HepG2 (cell line): ENCODE data around the gene SECTM1. TPM values are rescaled to one million over a fixed set of nuclear protein-coding genes. Genes with fewer than 3 reads are reported as not detected.

ENCODE experiments used
- AGO2 ChIP-seq: fragments of 200-400 bp; formaldehyde crosslinking; optimal IDR thresholded peaks from 2 replicates; pipeline ENCODE3; 2017; ENCODE audit warnings: mild to moderate bottlenecking, low read depth, low read length, moderate library complexity
- EED ChIP-seq: sonication (generic); formaldehyde crosslinking; IDR thresholded peaks from 2 replicates; pipeline ENCODE4 v1.5.0; 2020; ENCODE audit warnings: mild to moderate bottlenecking, missing genetic modification reagents
- ELF3 ChIP-seq: IDR thresholded peaks from 2 replicates; pipeline ENCODE4 v1.6.1; 2016; ENCODE audit warnings: missing genetic modification reagents, missing compliant biosample characterization
- HMGA1 ChIP-seq: sonication (generic); formaldehyde crosslinking; conservative IDR thresholded peaks from 2 replicates; pipeline ENCODE4 v1.4.0; 2020; ENCODE audit warnings: missing genetic modification reagents
- KAT8 ChIP-seq: IDR thresholded peaks from 2 replicates; pipeline ENCODE4 v1.6.1; 2016; ENCODE audit warnings: missing genetic modification reagents, missing compliant biosample characterization
- KLF13 ChIP-seq: sonication (generic); formaldehyde crosslinking; IDR thresholded peaks from 2 replicates; pipeline ENCODE4 v1.4.0; 2020; ENCODE audit warnings: mild to moderate bottlenecking, missing genetic modification reagents
- PHF21A ChIP-seq: sonication (generic); formaldehyde crosslinking; IDR thresholded peaks from 2 replicates; pipeline ENCODE4 v1.5.0; 2020; ENCODE audit warnings: mild to moderate bottlenecking, missing genetic modification reagents
- PPARG ChIP-seq: conservative IDR thresholded peaks from 2 replicates; pipeline ENCODE4 v1.6.1; 2016; ENCODE audit warnings: missing biosample characterization, missing genetic modification reagents
- RARG ChIP-seq: sonication (generic); formaldehyde crosslinking; IDR thresholded peaks from 2 replicates; pipeline ENCODE4 v1.4.0; 2020; ENCODE audit warnings: low read depth, mild to moderate bottlenecking, missing genetic modification reagents
- ZKSCAN5 ChIP-seq: sonication (generic); formaldehyde crosslinking; IDR thresholded peaks from 2 replicates; pipeline ENCODE4 v1.5.1; 2020; ENCODE audit warnings: mild to moderate bottlenecking, missing genetic modification reagents
- ZNF10 ChIP-seq: sonication (generic); formaldehyde crosslinking; IDR thresholded peaks from 2 replicates; pipeline ENCODE4 v1.4.0; 2020; ENCODE audit warnings: mild to moderate bottlenecking, low read depth, missing genetic modification reagents, borderline replicate concordance
- ZNF552 ChIP-seq: sonication (generic); formaldehyde crosslinking; IDR thresholded peaks from 2 replicates; pipeline ENCODE4 v1.9.0; 2022; ENCODE audit warnings: missing genetic modification reagents, mild to moderate bottlenecking, borderline replicate concordance
- polyA plus RNA-seq, 8 experiments: library from polyadenylated mRNA; depleted of rRNA in 3 of 8; stranded (reverse) in 7 of 8; unstranded in 1 of 8; fragments of >200 nt; fragmentation: Illumina TruSeq in 4 of 8; extraction: Trizol in 4 of 8; gene quantifications; 2 replicates each; pipeline versions ENCODE4 v1.2.1 to v1.2.3, GENCODE V29; 2011 to 2016; ENCODE audit warnings: low read depth in 4 of 8, missing spikeins in 1 of 8, mixed read lengths in 1 of 8; ENCODE audit not compliant: insufficient read depth in 1 of 8
- total RNA-seq, 5 experiments: library from RNA; depleted of rRNA; stranded (reverse); fragments of >200 nt; fragmentation: Illumina TruSeq; extraction: Trizol; gene quantifications; 2 replicates each; pipeline ENCODE4 v1.2.3, GENCODE V29; 2016; ENCODE audit warnings: low read depth in 1 of 5
- TF ChIP-seq, protein P1 (sequence below): sonication (generic); formaldehyde crosslinking; conservative IDR thresholded peaks from 2 replicates; pipeline ENCODE4 v1.4.0; 2020; ENCODE audit warnings: mild to moderate bottlenecking, missing genetic modification reagents, moderate library complexity
- TF ChIP-seq, protein P2 (sequence below): sonication (generic); formaldehyde crosslinking; IDR thresholded peaks from 2 replicates; pipeline ENCODE4 v1.4.0; 2020; ENCODE audit warnings: missing genetic modification reagents
- TF ChIP-seq, protein P3 (sequence below): sonication (generic); formaldehyde crosslinking; IDR thresholded peaks from 2 replicates; pipeline ENCODE4 v1.8.0; 2022; ENCODE audit warnings: low read depth, missing genetic modification reagents
- TF ChIP-seq, protein P4 (sequence below): sonication (generic); formaldehyde crosslinking; IDR thresholded peaks from 2 replicates; pipeline ENCODE4 v1.5.1; 2020; ENCODE audit warnings: mild to moderate bottlenecking, missing genetic modification reagents
- TF ChIP-seq, protein P5 (sequence below): IDR thresholded peaks from 2 replicates; pipeline ENCODE4 v1.6.1; 2018; ENCODE audit warnings: missing genetic modification reagents, mild to moderate bottlenecking, missing compliant biosample characterization

The SECTM1 gene
- total and polyA plus RNA-seq, 2 of the 13 experiments (the other 11 are each of a cell fraction or from before 2014, with no cell fraction given), result 3.5 to 5.3 TPM

DNA sequence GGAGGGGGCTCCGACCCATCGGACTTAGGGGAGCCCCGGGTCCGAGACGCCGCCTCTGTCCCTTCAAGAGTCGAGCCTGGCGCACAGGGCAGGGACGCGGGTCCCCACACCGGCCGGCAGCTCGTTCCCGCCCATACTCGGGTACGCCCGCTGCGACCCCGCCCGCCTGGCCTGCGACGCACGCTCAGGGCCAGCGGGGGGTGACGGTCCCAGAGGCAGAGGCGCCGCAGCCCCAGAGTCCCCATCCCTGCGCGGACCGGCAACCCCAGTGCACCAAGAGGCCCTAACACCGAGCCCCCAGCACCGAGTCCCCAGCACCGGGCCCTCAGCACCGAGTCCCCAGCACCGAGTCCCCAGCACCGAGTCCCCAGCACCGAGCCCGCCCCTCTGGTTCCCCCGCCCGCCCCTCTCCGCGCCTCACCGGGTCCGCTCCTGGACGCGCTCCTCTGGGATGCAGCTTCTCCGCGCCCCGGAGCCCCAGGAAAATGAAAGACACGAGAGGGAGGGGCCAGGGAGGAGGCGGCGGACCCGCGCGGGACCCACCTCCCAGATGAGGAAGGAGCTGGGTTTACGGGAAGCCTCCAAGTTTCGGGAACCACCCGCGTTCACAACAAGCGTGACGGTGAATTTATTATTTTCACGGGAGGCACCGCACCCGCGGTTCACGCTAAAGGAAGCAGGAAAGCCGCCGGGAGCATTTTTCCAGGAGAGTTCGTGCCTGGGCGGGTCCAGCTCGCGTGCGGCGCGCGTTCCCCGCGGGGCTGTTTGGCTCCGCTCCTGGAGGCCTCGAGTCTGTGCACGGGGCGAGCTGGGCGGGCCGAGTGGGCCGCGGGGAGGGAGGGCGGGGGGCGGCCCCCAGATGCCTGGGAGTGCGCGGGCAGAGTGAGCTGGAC is at the start of gene SECTM1 (continued):
- TF ChIP-seq, protein P1, sequence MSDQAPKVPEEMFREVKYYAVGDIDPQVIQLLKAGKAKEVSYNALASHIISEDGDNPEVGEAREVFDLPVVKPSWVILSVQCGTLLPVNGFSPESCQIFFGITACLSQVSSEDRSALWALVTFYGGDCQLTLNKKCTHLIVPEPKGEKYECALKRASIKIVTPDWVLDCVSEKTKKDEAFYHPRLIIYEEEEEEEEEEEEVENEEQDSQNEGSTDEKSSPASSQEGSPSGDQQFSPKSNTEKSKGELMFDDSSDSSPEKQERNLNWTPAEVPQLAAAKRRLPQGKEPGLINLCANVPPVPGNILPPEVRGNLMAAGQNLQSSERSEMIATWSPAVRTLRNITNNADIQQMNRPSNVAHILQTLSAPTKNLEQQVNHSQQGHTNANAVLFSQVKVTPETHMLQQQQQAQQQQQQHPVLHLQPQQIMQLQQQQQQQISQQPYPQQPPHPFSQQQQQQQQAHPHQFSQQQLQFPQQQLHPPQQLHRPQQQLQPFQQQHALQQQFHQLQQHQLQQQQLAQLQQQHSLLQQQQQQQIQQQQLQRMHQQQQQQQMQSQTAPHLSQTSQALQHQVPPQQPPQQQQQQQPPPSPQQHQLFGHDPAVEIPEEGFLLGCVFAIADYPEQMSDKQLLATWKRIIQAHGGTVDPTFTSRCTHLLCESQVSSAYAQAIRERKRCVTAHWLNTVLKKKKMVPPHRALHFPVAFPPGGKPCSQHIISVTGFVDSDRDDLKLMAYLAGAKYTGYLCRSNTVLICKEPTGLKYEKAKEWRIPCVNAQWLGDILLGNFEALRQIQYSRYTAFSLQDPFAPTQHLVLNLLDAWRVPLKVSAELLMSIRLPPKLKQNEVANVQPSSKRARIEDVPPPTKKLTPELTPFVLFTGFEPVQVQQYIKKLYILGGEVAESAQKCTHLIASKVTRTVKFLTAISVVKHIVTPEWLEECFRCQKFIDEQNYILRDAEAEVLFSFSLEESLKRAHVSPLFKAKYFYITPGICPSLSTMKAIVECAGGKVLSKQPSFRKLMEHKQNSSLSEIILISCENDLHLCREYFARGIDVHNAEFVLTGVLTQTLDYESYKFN (CRISPR knock-in tag), result no peak
- TF ChIP-seq ZKSCAN5 (CRISPR knock-in tag), result no peak
- no peak for TF ChIP-seq ZNF552 (CRISPR knock-in tag)
- TF ChIP-seq, protein P2, sequence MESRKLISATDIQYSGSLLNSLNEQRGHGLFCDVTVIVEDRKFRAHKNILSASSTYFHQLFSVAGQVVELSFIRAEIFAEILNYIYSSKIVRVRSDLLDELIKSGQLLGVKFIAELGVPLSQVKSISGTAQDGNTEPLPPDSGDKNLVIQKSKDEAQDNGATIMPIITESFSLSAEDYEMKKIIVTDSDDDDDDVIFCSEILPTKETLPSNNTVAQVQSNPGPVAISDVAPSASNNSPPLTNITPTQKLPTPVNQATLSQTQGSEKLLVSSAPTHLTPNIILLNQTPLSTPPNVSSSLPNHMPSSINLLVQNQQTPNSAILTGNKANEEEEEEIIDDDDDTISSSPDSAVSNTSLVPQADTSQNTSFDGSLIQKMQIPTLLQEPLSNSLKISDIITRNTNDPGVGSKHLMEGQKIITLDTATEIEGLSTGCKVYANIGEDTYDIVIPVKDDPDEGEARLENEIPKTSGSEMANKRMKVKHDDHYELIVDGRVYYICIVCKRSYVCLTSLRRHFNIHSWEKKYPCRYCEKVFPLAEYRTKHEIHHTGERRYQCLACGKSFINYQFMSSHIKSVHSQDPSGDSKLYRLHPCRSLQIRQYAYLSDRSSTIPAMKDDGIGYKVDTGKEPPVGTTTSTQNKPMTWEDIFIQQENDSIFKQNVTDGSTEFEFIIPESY (CRISPR knock-in tag), result peak; percentile 52
- TF ChIP-seq, protein P3, sequence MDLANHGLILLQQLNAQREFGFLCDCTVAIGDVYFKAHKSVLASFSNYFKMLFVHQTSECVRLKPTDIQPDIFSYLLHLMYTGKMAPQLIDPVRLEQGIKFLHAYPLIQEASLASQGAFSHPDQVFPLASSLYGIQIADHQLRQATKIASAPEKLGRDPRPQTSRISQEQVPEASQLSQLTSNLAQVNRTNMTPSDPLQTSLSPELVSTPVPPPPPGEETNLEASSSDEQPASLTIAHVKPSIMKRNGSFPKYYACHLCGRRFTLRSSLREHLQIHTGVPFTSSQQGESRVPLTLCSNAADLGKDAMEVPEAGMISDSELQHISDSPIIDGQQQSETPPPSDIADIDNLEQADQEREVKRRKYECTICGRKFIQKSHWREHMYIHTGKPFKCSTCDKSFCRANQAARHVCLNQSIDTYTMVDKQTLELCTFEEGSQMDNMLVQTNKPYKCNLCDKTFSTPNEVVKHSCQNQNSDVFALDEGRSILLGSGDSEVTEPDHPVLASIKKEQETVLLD (CRISPR knock-in tag), result 0 out of 2 replicates have a peak, but pooled peaks have one; percentile 12
- TF ChIP-seq EED, result 0 out of 2 replicates have a peak, but pooled peaks have one; percentile 5
- TF ChIP-seq ELF3 (CRISPR knock-in tag), result no peak
- no peak for TF ChIP-seq KLF13 (CRISPR knock-in tag)
- TF ChIP-seq ZNF10 (CRISPR knock-in tag), result no peak
- TF ChIP-seq PHF21A (CRISPR knock-in tag), result no peak
- TF ChIP-seq, protein P4, sequence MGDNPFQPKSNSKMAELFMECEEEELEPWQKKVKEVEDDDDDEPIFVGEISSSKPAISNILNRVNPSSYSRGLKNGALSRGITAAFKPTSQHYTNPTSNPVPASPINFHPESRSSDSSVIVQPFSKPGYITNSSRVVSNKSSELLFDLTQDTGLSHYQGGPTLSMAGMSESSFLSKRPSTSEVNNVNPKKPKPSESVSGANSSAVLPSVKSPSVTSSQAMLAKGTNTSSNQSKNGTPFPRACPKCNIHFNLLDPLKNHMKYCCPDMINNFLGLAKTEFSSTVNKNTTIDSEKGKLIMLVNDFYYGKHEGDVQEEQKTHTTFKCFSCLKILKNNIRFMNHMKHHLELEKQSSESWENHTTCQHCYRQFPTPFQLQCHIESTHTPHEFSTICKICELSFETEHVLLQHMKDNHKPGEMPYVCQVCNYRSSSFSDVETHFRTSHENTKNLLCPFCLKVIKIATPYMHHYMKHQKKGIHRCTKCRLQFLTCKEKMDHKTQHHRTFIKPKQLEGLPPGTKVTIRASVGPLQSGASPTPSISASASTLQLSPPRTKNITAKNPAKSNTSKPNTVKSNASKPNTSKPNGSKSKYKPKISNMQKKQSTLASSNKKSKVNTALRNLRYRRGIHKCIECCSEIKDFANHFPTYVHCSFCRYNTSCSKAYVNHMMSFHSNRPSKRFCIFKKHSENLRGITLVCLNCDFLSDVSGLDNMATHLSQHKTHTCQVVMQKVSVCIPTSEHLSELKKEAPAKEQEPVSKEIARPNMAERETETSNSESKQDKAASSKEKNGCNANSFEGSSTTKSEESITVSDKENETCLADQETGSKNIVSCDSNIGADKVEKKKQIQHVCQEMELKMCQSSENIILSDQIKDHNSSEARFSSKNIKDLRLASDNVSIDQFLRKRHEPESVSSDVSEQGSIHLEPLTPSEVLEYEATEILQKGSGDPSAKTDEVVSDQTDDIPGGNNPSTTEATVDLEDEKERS (CRISPR knock-in tag), result no peak
- no peak for TF ChIP-seq RARG (CRISPR knock-in tag)
- no peak for TF ChIP-seq PPARG (CRISPR knock-in tag)
- TF ChIP-seq KAT8 (CRISPR knock-in tag), result no peak
- no peak for TF ChIP-seq HMGA1 (CRISPR knock-in tag)
- TF ChIP-seq, protein P5, sequence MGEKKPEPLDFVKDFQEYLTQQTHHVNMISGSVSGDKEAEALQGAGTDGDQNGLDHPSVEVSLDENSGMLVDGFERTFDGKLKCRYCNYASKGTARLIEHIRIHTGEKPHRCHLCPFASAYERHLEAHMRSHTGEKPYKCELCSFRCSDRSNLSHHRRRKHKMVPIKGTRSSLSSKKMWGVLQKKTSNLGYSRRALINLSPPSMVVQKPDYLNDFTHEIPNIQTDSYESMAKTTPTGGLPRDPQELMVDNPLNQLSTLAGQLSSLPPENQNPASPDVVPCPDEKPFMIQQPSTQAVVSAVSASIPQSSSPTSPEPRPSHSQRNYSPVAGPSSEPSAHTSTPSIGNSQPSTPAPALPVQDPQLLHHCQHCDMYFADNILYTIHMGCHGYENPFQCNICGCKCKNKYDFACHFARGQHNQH (CRISPR knock-in tag), result no peak
- TF ChIP-seq AGO2, result peak; percentile 5
